ENCODE measurements around the gene C20orf202. TPM values are rescaled to one million over a fixed set of nuclear protein-coding genes. Genes with fewer than 3 reads are reported as not detected.
A peak's percentile ranks its signal among the peaks of the same experiment; 100 is the strongest.

Gene C20orf202
- total RNA-seq (2021) (0.11 to 0.22 TPM in 2 of 3 replicates, not detected in the other), Bru-seq, nascent RNA (percentile 23 among the genes with signal in this experiment)
- long read RNA-seq, experiment 1 = 0 reads
- long read RNA-seq, experiment 2, partial matches to known transcripts = 0 of 1 reads
- long read RNA-seq, experiment 2, other reads (novel, unspliced or antisense) = 1 of 1 reads
- long read RNA-seq, experiment 3 = 0 reads

DNA sequence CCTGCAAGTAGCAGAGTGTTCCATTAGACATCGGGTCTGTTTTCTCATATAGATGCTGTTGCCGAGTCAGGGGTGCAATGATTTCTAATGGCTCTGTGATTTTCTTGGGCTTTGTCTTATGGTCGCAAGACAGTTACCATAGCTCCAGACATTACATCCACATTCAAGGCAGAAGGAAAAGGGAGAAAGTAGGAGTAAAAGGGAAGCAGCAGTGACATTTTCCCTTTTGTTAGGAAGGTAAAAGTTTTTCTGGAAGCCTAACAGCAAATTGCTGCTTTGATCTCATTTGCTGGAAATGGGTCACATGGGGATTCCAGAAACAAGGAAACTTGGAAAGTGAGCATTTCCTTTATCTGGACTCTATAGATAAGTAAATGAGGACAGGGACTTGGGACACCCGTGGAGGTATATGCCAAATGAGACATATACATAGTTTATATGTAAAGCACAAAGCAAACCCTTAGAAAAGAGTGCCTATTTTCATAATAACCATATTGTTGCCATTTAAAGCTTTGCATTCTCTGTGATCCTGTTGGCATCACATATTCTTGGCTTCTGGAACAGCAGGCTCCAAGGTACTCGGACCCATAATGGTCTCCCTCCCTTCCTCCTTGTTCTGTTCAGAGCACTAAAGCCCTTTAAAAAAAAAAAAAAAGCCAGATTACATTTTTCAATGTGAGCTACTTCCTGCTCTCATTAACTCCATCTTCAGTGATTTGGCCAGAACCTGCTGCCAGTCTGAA lies at the start of gene C20orf202:
TSS of gene C20orf202 (plus strand) at position 693 of the 743 bp plus-strand sequence. CDS start 132 bp downstream, outside the sequence.
- peaks cover 10% of the 10 kb centered on the region for H3K27me3 Mint-ChIP-seq (ENCODE audit: low read depth)
- H3K9me3 Mint-ChIP-seq = no peaks in the 10 kb centered on the region
- H3K27ac Mint-ChIP-seq = no peak within 1 kb of the TSS
- H3K4me3 Mint-ChIP-seq = no peak within 1 kb of the TSS
- ATAC-seq = no peak
- H3K36me3 Mint-ChIP-seq = no peaks in the 10 kb centered on the region
- no peak for DNase-seq (ENCODE audit: low spot score)
- ChIA-PET CTCF (interaction anchor here (1.0 kb wide), 1 partner anchor 10 kb away, joined by 3 read pairs; no protein-coding TSS in a partner anchor), POLR2A (no interaction called here)
- no peaks in the 10 kb centered on the region for H3K4me1 Mint-ChIP-seq
- TF ChIP-seq, protein P1, sequence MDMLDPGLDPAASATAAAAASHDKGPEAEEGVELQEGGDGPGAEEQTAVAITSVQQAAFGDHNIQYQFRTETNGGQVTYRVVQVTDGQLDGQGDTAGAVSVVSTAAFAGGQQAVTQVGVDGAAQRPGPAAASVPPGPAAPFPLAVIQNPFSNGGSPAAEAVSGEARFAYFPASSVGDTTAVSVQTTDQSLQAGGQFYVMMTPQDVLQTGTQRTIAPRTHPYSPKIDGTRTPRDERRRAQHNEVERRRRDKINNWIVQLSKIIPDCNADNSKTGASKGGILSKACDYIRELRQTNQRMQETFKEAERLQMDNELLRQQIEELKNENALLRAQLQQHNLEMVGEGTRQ (CRISPR knock-in tag; IDR thresholded peaks at IDR 0.05) = no peak
- TF ChIP-seq, protein P2, sequence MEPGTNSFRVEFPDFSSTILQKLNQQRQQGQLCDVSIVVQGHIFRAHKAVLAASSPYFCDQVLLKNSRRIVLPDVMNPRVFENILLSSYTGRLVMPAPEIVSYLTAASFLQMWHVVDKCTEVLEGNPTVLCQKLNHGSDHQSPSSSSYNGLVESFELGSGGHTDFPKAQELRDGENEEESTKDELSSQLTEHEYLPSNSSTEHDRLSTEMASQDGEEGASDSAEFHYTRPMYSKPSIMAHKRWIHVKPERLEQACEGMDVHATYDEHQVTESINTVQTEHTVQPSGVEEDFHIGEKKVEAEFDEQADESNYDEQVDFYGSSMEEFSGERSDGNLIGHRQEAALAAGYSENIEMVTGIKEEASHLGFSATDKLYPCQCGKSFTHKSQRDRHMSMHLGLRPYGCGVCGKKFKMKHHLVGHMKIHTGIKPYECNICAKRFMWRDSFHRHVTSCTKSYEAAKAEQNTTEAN (CRISPR knock-in tag; IDR thresholded peaks at IDR 0.05) = no peak
- TF ChIP-seq ZNF317 (CRISPR knock-in tag; IDR thresholded peaks at IDR 0.05; ENCODE audit: borderline replicate concordance, low read depth) (no peak), CBFB (CRISPR knock-in tag; IDR thresholded peaks at IDR 0.05; ENCODE audit: low read depth) (no peak), NFE2L1 (CRISPR knock-in tag; IDR thresholded peaks at IDR 0.05) (no peak), GTF2I (CRISPR knock-in tag; conservative IDR thresholded peaks at IDR 0.05) (no peak), ELF4 (CRISPR knock-in tag; IDR thresholded peaks at IDR 0.05; ENCODE audit: low read depth) (no peak), ZBTB21 (CRISPR knock-in tag; IDR thresholded peaks at IDR 0.05; ENCODE audit: borderline replicate concordance) (no peak), SMAD4 (CRISPR knock-in tag; IDR thresholded peaks at IDR 0.05) (no peak), NR3C1 (CRISPR knock-in tag; conservative IDR thresholded peaks at IDR 0.05; ENCODE audit: low read depth) (no peak), FOXP1 (CRISPR knock-in tag; IDR thresholded peaks at IDR 0.05; ENCODE audit: borderline replicate concordance) (no peak), ETV6 (CRISPR knock-in tag; IDR thresholded peaks at IDR 0.05) (no peak)
- TF ChIP-seq, protein P3, sequence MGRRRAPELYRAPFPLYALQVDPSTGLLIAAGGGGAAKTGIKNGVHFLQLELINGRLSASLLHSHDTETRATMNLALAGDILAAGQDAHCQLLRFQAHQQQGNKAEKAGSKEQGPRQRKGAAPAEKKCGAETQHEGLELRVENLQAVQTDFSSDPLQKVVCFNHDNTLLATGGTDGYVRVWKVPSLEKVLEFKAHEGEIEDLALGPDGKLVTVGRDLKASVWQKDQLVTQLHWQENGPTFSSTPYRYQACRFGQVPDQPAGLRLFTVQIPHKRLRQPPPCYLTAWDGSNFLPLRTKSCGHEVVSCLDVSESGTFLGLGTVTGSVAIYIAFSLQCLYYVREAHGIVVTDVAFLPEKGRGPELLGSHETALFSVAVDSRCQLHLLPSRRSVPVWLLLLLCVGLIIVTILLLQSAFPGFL (CRISPR knock-in tag; IDR thresholded peaks at IDR 0.05; ENCODE audit: borderline replicate concordance) = no peak
- TF ChIP-seq, protein P4, sequence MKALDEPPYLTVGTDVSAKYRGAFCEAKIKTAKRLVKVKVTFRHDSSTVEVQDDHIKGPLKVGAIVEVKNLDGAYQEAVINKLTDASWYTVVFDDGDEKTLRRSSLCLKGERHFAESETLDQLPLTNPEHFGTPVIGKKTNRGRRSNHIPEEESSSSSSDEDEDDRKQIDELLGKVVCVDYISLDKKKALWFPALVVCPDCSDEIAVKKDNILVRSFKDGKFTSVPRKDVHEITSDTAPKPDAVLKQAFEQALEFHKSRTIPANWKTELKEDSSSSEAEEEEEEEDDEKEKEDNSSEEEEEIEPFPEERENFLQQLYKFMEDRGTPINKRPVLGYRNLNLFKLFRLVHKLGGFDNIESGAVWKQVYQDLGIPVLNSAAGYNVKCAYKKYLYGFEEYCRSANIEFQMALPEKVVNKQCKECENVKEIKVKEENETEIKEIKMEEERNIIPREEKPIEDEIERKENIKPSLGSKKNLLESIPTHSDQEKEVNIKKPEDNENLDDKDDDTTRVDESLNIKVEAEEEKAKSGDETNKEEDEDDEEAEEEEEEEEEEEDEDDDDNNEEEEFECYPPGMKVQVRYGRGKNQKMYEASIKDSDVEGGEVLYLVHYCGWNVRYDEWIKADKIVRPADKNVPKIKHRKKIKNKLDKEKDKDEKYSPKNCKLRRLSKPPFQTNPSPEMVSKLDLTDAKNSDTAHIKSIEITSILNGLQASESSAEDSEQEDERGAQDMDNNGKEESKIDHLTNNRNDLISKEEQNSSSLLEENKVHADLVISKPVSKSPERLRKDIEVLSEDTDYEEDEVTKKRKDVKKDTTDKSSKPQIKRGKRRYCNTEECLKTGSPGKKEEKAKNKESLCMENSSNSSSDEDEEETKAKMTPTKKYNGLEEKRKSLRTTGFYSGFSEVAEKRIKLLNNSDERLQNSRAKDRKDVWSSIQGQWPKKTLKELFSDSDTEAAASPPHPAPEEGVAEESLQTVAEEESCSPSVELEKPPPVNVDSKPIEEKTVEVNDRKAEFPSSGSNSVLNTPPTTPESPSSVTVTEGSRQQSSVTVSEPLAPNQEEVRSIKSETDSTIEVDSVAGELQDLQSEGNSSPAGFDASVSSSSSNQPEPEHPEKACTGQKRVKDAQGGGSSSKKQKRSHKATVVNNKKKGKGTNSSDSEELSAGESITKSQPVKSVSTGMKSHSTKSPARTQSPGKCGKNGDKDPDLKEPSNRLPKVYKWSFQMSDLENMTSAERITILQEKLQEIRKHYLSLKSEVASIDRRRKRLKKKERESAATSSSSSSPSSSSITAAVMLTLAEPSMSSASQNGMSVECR (CRISPR knock-in tag; IDR thresholded peaks at IDR 0.05; ENCODE audit: borderline replicate concordance) = no peak
- TF ChIP-seq, protein P5, sequence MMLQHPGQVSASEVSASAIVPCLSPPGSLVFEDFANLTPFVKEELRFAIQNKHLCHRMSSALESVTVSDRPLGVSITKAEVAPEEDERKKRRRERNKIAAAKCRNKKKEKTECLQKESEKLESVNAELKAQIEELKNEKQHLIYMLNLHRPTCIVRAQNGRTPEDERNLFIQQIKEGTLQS (CRISPR knock-in tag; conservative IDR thresholded peaks at IDR 0.05) = no peak
- TF ChIP-seq, protein P6, sequence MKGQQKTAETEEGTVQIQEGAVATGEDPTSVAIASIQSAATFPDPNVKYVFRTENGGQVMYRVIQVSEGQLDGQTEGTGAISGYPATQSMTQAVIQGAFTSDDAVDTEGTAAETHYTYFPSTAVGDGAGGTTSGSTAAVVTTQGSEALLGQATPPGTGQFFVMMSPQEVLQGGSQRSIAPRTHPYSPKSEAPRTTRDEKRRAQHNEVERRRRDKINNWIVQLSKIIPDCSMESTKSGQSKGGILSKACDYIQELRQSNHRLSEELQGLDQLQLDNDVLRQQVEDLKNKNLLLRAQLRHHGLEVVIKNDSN (CRISPR knock-in tag; IDR thresholded peaks at IDR 0.05) = no peak
- TF ChIP-seq, protein P7, sequence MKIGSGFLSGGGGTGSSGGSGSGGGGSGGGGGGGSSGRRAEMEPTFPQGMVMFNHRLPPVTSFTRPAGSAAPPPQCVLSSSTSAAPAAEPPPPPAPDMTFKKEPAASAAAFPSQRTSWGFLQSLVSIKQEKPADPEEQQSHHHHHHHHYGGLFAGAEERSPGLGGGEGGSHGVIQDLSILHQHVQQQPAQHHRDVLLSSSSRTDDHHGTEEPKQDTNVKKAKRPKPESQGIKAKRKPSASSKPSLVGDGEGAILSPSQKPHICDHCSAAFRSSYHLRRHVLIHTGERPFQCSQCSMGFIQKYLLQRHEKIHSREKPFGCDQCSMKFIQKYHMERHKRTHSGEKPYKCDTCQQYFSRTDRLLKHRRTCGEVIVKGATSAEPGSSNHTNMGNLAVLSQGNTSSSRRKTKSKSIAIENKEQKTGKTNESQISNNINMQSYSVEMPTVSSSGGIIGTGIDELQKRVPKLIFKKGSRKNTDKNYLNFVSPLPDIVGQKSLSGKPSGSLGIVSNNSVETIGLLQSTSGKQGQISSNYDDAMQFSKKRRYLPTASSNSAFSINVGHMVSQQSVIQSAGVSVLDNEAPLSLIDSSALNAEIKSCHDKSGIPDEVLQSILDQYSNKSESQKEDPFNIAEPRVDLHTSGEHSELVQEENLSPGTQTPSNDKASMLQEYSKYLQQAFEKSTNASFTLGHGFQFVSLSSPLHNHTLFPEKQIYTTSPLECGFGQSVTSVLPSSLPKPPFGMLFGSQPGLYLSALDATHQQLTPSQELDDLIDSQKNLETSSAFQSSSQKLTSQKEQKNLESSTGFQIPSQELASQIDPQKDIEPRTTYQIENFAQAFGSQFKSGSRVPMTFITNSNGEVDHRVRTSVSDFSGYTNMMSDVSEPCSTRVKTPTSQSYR (CRISPR knock-in tag; IDR thresholded peaks at IDR 0.05) = no peak

All from WTC11 (cell line).